GM15510 (cell line): Measurements from ENCODE around the gene CSNK2A2.

Experiments
- POLR2A ChIP-seq: IDR thresholded peaks from 3 replicates; pipeline ENCODE4 v1.6.1; 2011; ENCODE audit warnings: borderline replicate concordance; ENCODE audit not compliant: insufficient read length; ENCODE audit errors: extremely low read depth

Gene CSNK2A2

DNA sequence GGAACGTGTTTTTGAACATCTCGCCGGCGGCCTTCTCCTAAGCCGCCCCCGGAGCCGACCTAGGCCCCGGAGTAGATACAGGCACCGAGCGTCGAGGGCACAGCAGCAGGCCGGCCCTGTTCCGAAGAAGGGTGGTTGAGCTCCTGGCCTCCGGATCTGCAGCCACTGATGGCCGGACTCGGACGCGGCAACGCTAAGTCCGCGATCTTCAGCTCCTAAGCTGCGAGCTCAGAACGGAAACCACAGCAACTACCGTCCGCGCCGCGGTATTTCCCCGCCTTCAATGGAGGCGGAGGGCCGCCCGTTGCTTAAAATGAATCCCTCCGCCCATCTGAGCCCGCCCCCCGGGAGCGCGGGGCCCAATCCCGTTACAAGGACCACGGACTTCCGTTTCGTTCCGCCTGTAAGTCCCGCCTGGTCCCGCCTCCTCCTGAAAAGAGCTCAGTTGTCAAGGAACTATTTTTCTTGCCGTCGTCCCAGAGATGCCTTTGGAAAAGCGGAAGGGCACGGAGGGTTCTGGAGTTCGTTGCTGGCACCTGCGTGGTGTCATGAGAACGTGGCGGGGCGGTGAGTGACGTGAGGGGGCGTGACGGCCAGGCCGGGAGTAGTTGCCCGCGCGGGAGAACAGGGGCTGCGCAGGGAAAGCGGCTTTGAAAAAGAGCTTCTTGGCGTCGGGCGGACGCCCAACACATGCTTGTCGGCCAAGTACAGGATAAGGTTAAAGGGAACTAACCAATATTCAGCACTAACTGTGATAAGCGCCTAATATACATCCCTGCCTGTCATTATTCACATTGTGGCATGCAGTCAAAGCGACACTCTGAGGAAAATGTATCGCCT, 68.6 kb downstream of the CSNK2A2 start, which contains the start of gene CFAP20:
Gene CFAP20, minus strand, starts transcription at position 285 of the 840 bp plus-strand sequence. Its CDS starts 266 bp downstream, at position 19.
- peak; percentile 70 for TF ChIP-seq POLR2A

- no peak for TF ChIP-seq POLR2A
These were observed 69.2 kb downstream of the CSNK2A2 start for GRCh38 chr16:58128711-58129096.

DNA sequence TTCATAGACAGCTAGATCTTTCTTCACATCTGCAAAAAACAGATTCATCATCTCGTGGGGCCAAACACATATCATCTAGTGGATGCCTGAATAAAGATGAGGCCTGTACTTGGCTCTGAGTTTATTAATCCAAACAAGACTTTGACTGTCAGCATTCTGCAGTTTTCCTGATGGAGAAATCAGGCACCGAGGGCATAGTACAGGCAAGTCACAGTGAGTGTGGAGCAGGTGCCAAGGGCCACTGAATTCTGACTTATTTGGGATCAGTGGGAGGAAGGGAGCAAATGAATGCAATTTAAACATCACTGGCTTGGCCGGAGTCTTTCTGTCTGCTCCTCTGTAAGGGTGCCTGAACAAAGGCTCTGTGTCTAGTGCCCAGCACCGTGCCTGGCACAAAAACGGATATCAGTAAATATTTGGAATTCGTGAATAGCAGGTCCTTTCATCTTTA, 69.7 kb downstream of the CSNK2A2 start:
- TF ChIP-seq POLR2A, result no peak

DNA sequence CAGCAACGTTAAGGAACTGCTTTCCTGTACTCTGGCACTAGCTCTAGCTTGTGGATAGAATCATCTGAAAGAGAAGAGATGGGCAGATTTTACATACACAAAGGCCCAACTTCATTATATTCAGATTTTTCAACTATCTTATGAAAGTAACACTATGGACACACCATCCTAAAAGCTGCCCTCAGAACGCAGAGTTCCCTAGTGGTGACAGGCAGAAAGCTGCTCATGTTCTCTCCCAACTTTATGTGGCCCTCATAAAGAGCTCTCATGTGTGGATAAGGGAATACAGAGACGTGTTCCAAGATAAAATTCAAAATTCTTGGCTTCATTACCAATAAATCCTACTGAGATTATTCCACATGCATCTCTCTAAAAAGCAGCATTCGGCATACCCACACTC, 70.3 kb downstream of the CSNK2A2 start:
- no peak for TF ChIP-seq POLR2A

GRCh38 chr16:58127033-58127556, 70.8 kb downstream of the CSNK2A2 start:
- no peak for TF ChIP-seq POLR2A

GRCh38 chr16:58126451-58126961, 71.4 kb downstream of the CSNK2A2 start:
- TF ChIP-seq POLR2A, result no peak

DNA sequence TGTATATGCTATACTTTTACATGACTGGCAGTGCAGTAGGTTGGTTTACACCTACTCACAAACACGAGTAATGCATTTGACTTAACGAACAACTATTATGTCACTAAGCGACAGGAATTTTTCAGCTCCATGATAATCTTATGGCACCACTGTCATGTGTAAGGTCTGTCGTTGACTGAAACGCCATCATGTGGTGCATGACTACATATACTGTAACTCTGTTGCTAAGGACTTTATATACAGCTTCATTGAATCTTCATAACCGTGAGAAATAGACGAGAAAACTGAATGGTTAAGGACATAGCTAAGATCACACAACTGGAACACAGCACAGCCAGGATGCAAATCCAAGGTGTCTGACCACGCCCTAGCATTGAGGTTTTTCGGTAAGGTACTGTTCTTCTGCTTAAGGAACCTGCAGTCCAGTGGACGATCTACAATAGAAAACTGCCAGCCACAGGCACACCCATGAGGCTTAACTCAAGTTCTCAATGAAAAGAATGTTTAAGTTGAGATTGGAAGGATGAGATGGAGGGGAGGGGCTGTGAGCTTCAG, 72.0 kb downstream of the CSNK2A2 start:
- TF ChIP-seq POLR2A, result no peak

DNA sequence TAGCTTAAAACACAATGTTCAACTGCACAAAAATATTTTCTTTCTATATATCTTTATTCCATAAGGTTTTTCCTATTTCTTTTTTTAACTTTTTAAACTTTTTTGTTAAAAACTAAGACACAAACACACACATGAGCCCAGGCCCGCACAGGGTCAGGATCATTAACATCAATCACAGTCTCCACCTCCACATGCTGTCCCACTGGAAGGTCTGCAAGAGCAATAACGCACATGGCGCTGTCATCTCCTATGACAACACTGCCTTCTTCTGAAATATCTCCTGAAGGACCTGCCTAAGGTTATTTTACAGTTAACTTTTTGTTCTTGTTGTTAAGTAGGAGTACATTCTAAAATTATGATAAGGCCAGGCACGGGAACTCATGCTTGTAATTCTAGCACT, 72.9 kb downstream of the CSNK2A2 start:
- TF ChIP-seq POLR2A, result no peak

DNA sequence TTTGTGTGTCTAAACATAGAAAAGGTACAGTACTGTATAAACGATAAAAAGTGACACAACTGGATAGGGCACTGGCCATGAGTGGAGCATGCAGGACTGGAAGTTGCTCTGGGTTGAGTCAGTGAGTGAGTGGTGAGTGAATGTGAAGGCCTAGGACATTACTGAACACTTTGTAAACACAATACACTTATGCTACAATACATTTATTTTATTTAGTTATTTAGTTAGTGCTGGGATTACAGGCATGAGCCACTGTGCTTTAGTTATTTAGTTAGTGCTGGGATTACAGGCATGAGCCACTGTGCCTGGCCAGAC, 73.3 kb downstream of the CSNK2A2 start:
- no peak for TF ChIP-seq POLR2A

DNA sequence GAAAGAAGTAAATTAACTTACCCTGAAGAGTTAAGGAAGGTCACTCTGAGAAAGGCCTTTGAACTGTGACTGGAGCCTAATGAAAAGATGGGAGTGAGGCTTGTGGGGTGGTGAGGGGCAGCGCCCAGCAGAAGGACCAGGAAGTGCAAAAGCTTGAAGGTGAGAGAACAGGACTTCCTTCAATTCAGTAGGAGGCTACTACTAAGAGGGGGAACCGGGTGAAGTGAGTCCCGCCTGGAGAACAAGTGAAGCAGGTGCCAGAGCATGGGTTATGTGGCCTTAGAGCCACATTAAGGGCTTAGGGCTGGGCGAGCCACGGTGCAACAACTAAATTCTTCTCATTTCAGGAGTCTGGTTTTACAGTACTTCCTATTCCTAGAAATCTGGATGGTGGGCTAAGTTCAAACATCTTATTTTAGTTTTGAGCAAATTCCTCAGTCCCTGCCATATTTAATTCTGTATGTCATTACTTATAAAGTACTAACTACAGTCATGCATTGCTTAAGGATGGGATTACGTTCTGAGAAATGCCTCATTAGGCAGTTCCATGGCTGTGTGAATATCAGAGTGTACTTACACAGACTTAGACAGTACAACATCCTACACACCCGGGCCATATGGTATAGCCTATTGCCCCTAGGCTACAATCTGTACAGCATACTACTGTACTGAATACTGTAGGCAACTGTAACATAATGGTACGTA, 73.9 kb downstream of the CSNK2A2 start:
- TF ChIP-seq POLR2A, result no peak

DNA sequence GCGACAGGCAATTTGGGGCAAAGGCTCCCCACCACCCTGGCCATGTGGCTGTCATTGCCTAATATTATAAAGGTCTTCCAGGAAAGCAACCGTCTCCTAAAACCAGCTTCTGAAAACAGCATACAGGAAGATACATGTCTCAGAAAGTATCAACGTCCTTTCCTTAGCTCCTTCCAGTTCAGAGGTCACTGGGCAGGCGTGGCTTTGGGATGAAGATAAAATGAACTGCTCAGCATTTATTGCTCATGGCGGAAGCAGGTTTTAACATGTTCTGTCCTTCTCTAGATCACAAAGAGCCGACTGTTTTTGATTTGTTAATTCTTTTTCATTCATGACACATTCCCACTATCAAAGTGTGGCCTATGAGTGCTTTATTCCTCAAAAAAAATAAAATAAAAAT, 76.8 kb downstream of the CSNK2A2 start:
- no peak for TF ChIP-seq POLR2A

- TF ChIP-seq POLR2A, result no peak
These were observed 77.7 kb downstream of the CSNK2A2 start for GRCh38 chr16:58120234-58120633.

DNA sequence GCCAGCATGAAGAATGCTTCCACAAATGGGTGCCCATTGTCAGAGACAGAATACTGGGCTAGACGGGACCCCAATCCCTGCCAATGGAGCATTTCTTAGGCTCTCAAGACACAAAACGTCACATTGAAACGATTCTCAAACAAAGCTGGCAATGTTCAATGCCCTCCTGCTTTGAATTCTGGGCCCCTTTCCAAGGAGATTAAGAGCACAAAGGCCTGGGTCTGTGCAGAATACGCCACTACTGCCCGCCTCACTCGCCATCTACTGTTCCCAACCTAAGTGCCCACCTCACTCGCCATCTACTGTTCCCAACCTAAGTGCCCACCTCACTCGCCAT, 78.4 kb downstream of the CSNK2A2 start:
- TF ChIP-seq POLR2A, result no peak

- TF ChIP-seq POLR2A, result no peak
These were observed 79.0 kb downstream of the CSNK2A2 start for GRCh38 chr16:58118801-58119508.

DNA sequence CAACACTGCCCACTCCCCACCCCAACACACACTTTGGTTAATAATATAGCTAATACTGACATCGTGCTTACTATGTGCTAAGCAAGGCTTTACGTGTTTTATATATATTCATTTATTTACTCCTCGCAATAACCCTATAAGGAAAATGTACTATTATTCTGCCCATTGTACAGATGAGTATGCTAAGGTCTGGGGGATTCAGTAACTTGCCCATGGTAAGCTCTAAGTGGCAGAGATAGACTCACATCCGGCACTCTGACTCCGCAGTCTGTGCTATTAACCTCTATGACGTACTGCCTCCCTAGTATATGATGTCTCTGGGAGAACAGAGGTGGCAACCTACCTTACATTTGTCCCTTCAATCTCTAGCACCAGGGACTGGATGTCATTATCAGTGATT, 81.4 kb downstream of the CSNK2A2 start:
- no peak for TF ChIP-seq POLR2A
